H1 (cell line): ENCODE measurements around the gene FBH1. TPM values are rescaled to one million over a fixed set of nuclear protein-coding genes. Genes with fewer than 3 reads are reported as not detected.

Experiments used
- CTCF ChIA-PET: fragments of 300-600 bp; sonication (Branson Sonifier 250); formaldehyde crosslinking; loops from one replicate; lab custom pipeline; 2021; ENCODE audit not compliant: partially characterized antibody; lab: Charles Lee
- POLR2A ChIA-PET: fragments of 300-600 bp; sonication (Branson Sonifier 250); formaldehyde crosslinking; loops from one replicate; lab custom pipeline; 2021; ENCODE audit warnings: inconsistent platforms; ENCODE audit not compliant: partially characterized antibody; lab: Charles Lee
- DNase-seq, 2 experiments: peaks; one replicate each; pipeline versions ENCODE4 v3.0.0 to v3.0.0-alpha.2; 2010 to 2022; ENCODE audit warnings: low spot score in 2 of 2, low read depth in 1 of 2, mixed read lengths in 1 of 2
- FAIRE-seq: peaks from 2 replicates; lab custom pipeline; 2011; peaks lifted over from hg19 to GRCh38; lab: Jason Lieb, UNC
- H2AFZ ChIP-seq: 2 replicates; pipeline ENCODE4 v1.8.1; 2012; ENCODE audit warnings: low read length, inconsistent platforms
- H2AK5ac ChIP-seq: 2 replicates; pipeline ENCODE4 v1.6.1; 2013; ENCODE audit warnings: low read depth, low read length
- H2BK120ac ChIP-seq: replicated peaks from 2 replicates; pipeline ENCODE3; 2013; ENCODE audit warnings: low read depth, low read length, inconsistent platforms
- H2BK12ac ChIP-seq: 2 replicates; pipeline ENCODE4 v1.6.1; 2013; ENCODE audit warnings: low read depth, low read length
- H2BK15ac ChIP-seq: 2 replicates; pipeline ENCODE4 v1.6.1; 2013; ENCODE audit warnings: low read length
- H2BK20ac ChIP-seq: 2 replicates; pipeline ENCODE4 v1.6.1; 2013; ENCODE audit warnings: low read length
- H2BK5ac ChIP-seq: 2 replicates; pipeline ENCODE4 v1.6.1; 2013; ENCODE audit warnings: low read depth, low read length
- H3K14ac ChIP-seq: 2 replicates; pipeline ENCODE4 v1.6.1; 2013; ENCODE audit warnings: inconsistent platforms; ENCODE audit not compliant: insufficient read length
- H3K18ac ChIP-seq: 2 replicates; pipeline ENCODE4 v1.6.1; 2013; ENCODE audit warnings: low read length; ENCODE audit errors: extremely low read depth
- H3K23ac ChIP-seq: 2 replicates; pipeline ENCODE4 v1.6.1; 2013; ENCODE audit warnings: inconsistent platforms; ENCODE audit not compliant: insufficient read length
- H3K23me2 ChIP-seq: 2 replicates; pipeline ENCODE4 v1.6.1; 2013; ENCODE audit warnings: low read depth, low read length
- H3K27ac ChIP-seq: 2 replicates; pipeline ENCODE4 v1.6.1; 2011; ENCODE audit warnings: low read depth, low read length, inconsistent platforms
- H3K27me3 ChIP-seq, 4 experiments: replicated peaks in 1 of 4; 1 replicate in 1 of 4; 2 replicates in 3 of 4; pipeline versions ENCODE4 v1.6.1 to v1.8.1; 2011 to 2013; ENCODE audit warnings: low read length in 3 of 4, mild to moderate bottlenecking in 3 of 4, inconsistent platforms in 2 of 4, mixed read lengths in 2 of 4, moderate library complexity in 1 of 4; ENCODE audit not compliant: control insufficient read depth in 3 of 4, insufficient read depth in 3 of 4; ENCODE audit errors: extremely low read depth in 1 of 4
- H3K36me3 ChIP-seq, 4 experiments: 2 replicates each; pipeline versions ENCODE4 v1.6.1 to v1.8.1; 2011 to 2013; ENCODE audit warnings: mild to moderate bottlenecking in 4 of 4, low read length in 3 of 4, moderate library complexity in 2 of 4, control low read depth in 1 of 4, inconsistent platforms in 1 of 4; ENCODE audit not compliant: insufficient read depth in 4 of 4, control insufficient read depth in 2 of 4
- H3K4ac ChIP-seq: replicated peaks from 2 replicates; pipeline ENCODE3; 2013; ENCODE audit warnings: low read length, low read depth, mixed read lengths, inconsistent platforms; ENCODE audit not compliant: insufficient read length
- H3K4me1 ChIP-seq, 4 experiments: replicated peaks in 1 of 4; 1 replicate in 1 of 4; 2 replicates in 3 of 4; pipeline versions ENCODE4 v1.6.1 to v1.8.1; 2011 to 2013; ENCODE audit warnings: low read length in 3 of 4, inconsistent platforms in 2 of 4, mixed read lengths in 1 of 4; ENCODE audit not compliant: insufficient read depth in 4 of 4, control insufficient read depth in 3 of 4
- H3K4me2 ChIP-seq, 2 experiments: 2 replicates each; pipeline versions ENCODE4 v1.6.1 to v1.8.1; 2011 to 2013; ENCODE audit warnings: low read depth in 2 of 2, low read length in 2 of 2, control low read depth in 1 of 2, inconsistent platforms in 1 of 2, mild to moderate bottlenecking in 1 of 2; ENCODE audit not compliant: insufficient read depth in 1 of 2
- H3K4me3 ChIP-seq, 4 experiments: fragments of 200-600, 300-600 bp in 1 of 4; sonication (generic), shearing (Covaris generic), sonication (Bioruptor Twin) in 1 of 4; 2 replicates each; pipeline versions ENCODE4 v1.5.1 to v1.8.1; 2011 to 2016; ENCODE audit warnings: low read length in 4 of 4, low read depth in 3 of 4, control low read depth in 2 of 4, inconsistent platforms in 2 of 4, mild to moderate bottlenecking in 2 of 4, mixed read lengths in 1 of 4, moderate library complexity in 1 of 4; ENCODE audit not compliant: insufficient read depth in 2 of 4; ENCODE audit errors: extremely low read depth in 1 of 4
- H3K56ac ChIP-seq: replicated peaks from 2 replicates; pipeline ENCODE3; 2013; ENCODE audit warnings: low read depth, mild to moderate bottlenecking, mixed read lengths, low read length, inconsistent platforms; ENCODE audit not compliant: insufficient read length
- H3K79me1 ChIP-seq: 2 replicates; pipeline ENCODE4 v1.6.1; 2013; ENCODE audit warnings: low read depth, low read length, control low read depth
- H3K79me2 ChIP-seq, 2 experiments: 2 replicates each; pipeline versions ENCODE4 v1.6.1 to v1.8.1; 2012 to 2013; ENCODE audit warnings: low read length in 2 of 2, mild to moderate bottlenecking in 2 of 2, inconsistent platforms in 1 of 2; ENCODE audit not compliant: insufficient read depth in 2 of 2, control insufficient read depth in 1 of 2
- H3K9ac ChIP-seq, 4 experiments: replicated peaks in 1 of 4; 1 replicate in 1 of 4; 2 replicates in 3 of 4; pipeline versions ENCODE4 v1.6.1 to v1.8.1; 2011 to 2013; ENCODE audit warnings: low read depth in 3 of 4, low read length in 3 of 4, control low read depth in 2 of 4, mild to moderate bottlenecking in 2 of 4, moderate library complexity in 2 of 4, inconsistent platforms in 1 of 4; ENCODE audit errors: extremely low read depth in 1 of 4
- H3K9me3 ChIP-seq, 2 experiments: 2 replicates each; pipeline versions ENCODE4 v1.6.1 to v1.8.1; 2012 to 2013; ENCODE audit warnings: mild to moderate bottlenecking in 2 of 2, moderate library complexity in 2 of 2, control low read depth in 1 of 2, inconsistent platforms in 1 of 2, low read depth in 1 of 2, low read length in 1 of 2, mixed read lengths in 1 of 2; ENCODE audit not compliant: insufficient read depth in 2 of 2
- H4K20me1 ChIP-seq, 2 experiments: replicated peaks in 1 of 2; 2 replicates each; pipeline versions ENCODE3 to v1.8.1; 2011 to 2013; ENCODE audit warnings: inconsistent platforms in 2 of 2, low read length in 2 of 2, mild to moderate bottlenecking in 1 of 2; ENCODE audit not compliant: insufficient read depth in 2 of 2, control insufficient read depth in 1 of 2
- H4K5ac ChIP-seq: 2 replicates; pipeline ENCODE4 v1.6.1; 2013; ENCODE audit warnings: low read length, low read depth, mixed read lengths, inconsistent platforms; ENCODE audit not compliant: insufficient read length
- H4K8ac ChIP-seq: 2 replicates; pipeline ENCODE4 v1.8.0; 2013; ENCODE audit warnings: mild to moderate bottlenecking, moderate library complexity, low read length, inconsistent platforms; ENCODE audit not compliant: insufficient read depth; ENCODE audit errors: extremely low read depth
- H4K91ac ChIP-seq: replicated peaks from 2 replicates; pipeline ENCODE3; 2013; ENCODE audit warnings: low read length, mixed read lengths, inconsistent platforms; ENCODE audit not compliant: insufficient read length
- BCL11A ChIP-seq, 2 experiments: IDR thresholded peaks; one replicate each; pipeline ENCODE4 v1.6.1; 2011; ENCODE audit warnings: low read depth in 2 of 2, low read length in 2 of 2, mild to moderate bottlenecking in 2 of 2
- WGBS, 2 experiments: shearing (Covaris generic) in 1 of 2; methylation state at CpG; one replicate each; pipeline versions ENCODE4 v1.1.6 to v1.1.7; 2013 to 2015; ENCODE audit warnings: low lambda C conversion rate in 2 of 2, mixed read lengths in 2 of 2, inconsistent platforms in 1 of 2, low coverage in 1 of 2, missing lambda C conversion rate in 1 of 2; ENCODE audit not compliant: insufficient replicate concordance in 2 of 2, insufficient coverage in 1 of 2, insufficient read length in 1 of 2; ENCODE audit errors: extremely low coverage in 1 of 2, missing lambda C conversion rate in 1 of 2; 5-methylcytosine and 5-hydroxymethylcytosine counted together
- polyA plus RNA-seq, 7 experiments: library from polyadenylated mRNA; depleted of rRNA in 3 of 7; stranded (reverse) in 5 of 7; unstranded in 2 of 7; fragments of >200 nt in 5 of 7; fragments of 200-250 nt in 2 of 7; gene quantifications; 1 replicate in 5 of 7; 2 replicates in 1 of 7; 4 replicates in 1 of 7; pipeline versions ENCODE4 v1.2.1 to v1.2.3, GENCODE V29; 2011 to 2013; ENCODE audit warnings: missing spikeins in 2 of 7, mixed read lengths in 2 of 7
- total RNA-seq: library from RNA; stranded (reverse); fragmentation: NEBNext Ultra II Directional; extraction: Animal tissue kit (Norgen Biotek cat#: 25700); gene quantifications from 2 replicates; pipeline ENCODE4 v1.2.1, GENCODE V29; 2021

FBH1 gene
- total and polyA plus RNA-seq, 2 of the 8 experiments (the other 6 are each of a cell fraction or from before 2014, with no cell fraction given), result 31.1 to 51.8 TPM

DNA sequence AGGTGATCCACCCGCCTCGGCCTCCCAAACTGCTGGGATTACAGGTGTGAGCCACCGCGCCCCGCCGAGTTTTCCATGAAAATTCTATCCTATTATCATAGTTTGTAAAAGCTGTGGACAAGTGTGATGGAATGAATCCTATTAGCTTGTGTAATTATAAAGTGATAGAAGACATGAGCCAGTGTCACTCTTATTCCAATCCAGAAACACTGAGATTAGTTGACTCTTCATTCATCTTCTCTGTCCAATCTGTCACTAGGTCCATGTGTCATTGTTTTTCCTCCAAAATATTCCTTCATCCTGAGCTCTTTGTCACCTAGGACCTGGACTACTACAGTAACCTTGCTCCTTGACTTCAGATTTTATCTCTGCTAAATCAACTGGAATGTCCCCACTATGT, 13.5 kb downstream of the FBH1 start:
- H3K23ac ChIP-seq, result no peak overlapping the region
- DNase-seq (no peak), FAIRE-seq (no peak)
- no peak overlapping the region for H3K27ac ChIP-seq
- peaks cover 4 to 7% of the 10 kb centered on the region in 2 experiments for H4K20me1 ChIP-seq
- H3K23me2 ChIP-seq, result no peaks in the 10 kb centered on the region
- H3K18ac ChIP-seq, result no peak overlapping the region
- no peak overlapping the region for H3K4ac ChIP-seq
- H2AK5ac ChIP-seq, result no peak overlapping the region
- peaks cover 5% of the 10 kb centered on the region; the same call in 1 of the 2 replicates for H3K79me1 ChIP-seq
- H3K4me3 ChIP-seq, result no peak overlapping the region
- no peak overlapping the region for H2BK20ac ChIP-seq
- peaks cover 0 to 26% of the 10 kb centered on the region in 2 experiments; a peak in 3 of 4 replicates for H3K79me2 ChIP-seq
- no peak overlapping the region for H3K4me2 ChIP-seq
- H3K14ac ChIP-seq, result no peak overlapping the region
- no peak overlapping the region for H2BK5ac ChIP-seq
- 96% methylated on average over 6 of the region's 6 CpGs; no CpG with 5 or more reads in 1 of the 2 experiments for WGBS, 2 experiments
- no peaks in the 10 kb centered on the region for H3K27me3 ChIP-seq
- no peaks in the 10 kb centered on the region for H3K9me3 ChIP-seq
- H2BK12ac ChIP-seq, result no peak overlapping the region
- no peak overlapping the region for H2BK120ac ChIP-seq
- H3K56ac ChIP-seq, result no peak overlapping the region
- H4K91ac ChIP-seq, result no peak overlapping the region
- H2AFZ ChIP-seq, result no peak overlapping the region
- H3K36me3 ChIP-seq, result peaks cover 0 to 5% (median 3%) of the 10 kb centered on the region in 4 experiments; a peak in 4 of 8 replicates
- no peak for TF ChIP-seq BCL11A (IDR thresholded peaks at IDR 0.05; ENCODE audit: low read depth in 2 of 2, low read length in 2 of 2)
- no peak overlapping the region for H2BK15ac ChIP-seq
- ChIA-PET POLR2A (interaction anchor here (3.8 kb wide), 1 partner anchor 14 kb away, joined by 20 read pairs; the partner anchor contains the start of genes ANKRD16 and FBH1), CTCF (interaction anchor here (0.6 kb wide), 2 partner anchors 30 to 250 kb away, joined by 3 read pairs; no protein-coding TSS in a partner anchor)
- no peaks in the 10 kb centered on the region for H3K4me1 ChIP-seq
- H4K8ac ChIP-seq, result no peak overlapping the region
- no peak overlapping the region for H3K9ac ChIP-seq
- no peak overlapping the region for H4K5ac ChIP-seq
